GM23338 (cell line): ENCODE data around the gene SLC23A2.

Experiments
- EZH2 ChIP-seq: fragments of 200-600 bp; sonication (generic); IDR thresholded peaks from one replicate; pipeline ENCODE4 v1.8.0; 2017; ENCODE audit warnings: antibody characterized with exemption, mild to moderate bottlenecking, low read depth; ENCODE audit not compliant: unreplicated experiment
- EZH2phosphoT487 ChIP-seq: fragments of 200-600 bp; sonication (generic); IDR thresholded peaks from one replicate; pipeline ENCODE4 v1.8.1; 2018; ENCODE audit warnings: antibody characterized with exemption; ENCODE audit not compliant: unreplicated experiment
- JUNB ChIP-seq: IDR thresholded peaks from one replicate; pipeline ENCODE4 v1.6.1; 2016; ENCODE audit warnings: antibody characterized with exemption; ENCODE audit not compliant: unreplicated experiment
- NANOG ChIP-seq: IDR thresholded peaks from 2 replicates; pipeline ENCODE4 v1.6.1; 2016; ENCODE audit warnings: antibody characterized with exemption, borderline replicate concordance
- POLR2AphosphoS5 ChIP-seq: IDR thresholded peaks from 2 replicates; pipeline ENCODE4 v1.6.1; 2016; ENCODE audit warnings: antibody characterized with exemption, low read depth
- TF ChIP-seq, protein P1 (sequence below): IDR thresholded peaks from one replicate; pipeline ENCODE4 v1.6.1; 2018; ENCODE audit warnings: antibody characterized with exemption; ENCODE audit not compliant: unreplicated experiment
- TF ChIP-seq, protein P2 (sequence below), 2 experiments: fragments of 200-600 bp in 1 of 2; sonication (generic) in 1 of 2; conservative IDR thresholded peaks; 2 replicates each; pipeline versions ENCODE4 v1.5.1 to v1.6.1; 2016 to 2017; ENCODE audit warnings: antibody characterized with exemption in 2 of 2, low read depth in 2 of 2, mild to moderate bottlenecking in 2 of 2, moderate library complexity in 1 of 2

DNA sequence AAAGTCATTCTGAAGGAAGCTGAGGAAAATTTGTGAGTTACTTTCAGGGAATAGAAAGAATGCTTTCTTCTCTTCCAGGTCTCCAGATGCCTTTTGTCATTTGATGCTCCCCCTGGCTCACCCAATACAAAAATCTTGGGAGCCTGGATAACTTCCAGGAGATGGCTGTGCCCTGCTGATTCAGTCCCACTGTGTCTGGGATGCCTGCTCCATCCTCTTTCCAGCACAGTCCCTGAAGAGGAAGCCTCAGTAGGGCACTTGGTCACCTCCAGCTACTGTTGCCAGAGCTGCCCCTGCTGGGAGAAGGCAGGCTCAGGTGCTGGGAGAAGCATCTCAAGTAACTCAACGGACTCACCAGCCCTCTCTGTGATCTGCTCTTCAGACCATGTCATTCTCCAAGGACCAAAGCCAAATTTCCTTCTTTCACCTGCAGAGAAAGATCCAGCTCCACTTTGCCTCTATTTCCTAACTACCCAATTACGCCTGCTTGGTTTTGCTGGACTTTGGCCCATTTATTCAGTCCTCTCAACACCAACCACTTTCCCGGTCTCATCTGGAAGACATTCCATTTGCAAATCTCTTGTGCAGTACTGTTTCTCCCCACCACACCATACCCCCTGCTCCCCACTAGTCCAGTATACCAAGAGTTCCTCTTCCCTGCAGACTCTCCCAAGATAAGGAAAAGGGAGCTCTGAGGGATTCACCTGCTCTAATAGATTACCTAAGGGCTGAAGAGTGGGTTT, 53.3 kb downstream of the SLC23A2 start:
- TF ChIP-seq, protein P1, sequence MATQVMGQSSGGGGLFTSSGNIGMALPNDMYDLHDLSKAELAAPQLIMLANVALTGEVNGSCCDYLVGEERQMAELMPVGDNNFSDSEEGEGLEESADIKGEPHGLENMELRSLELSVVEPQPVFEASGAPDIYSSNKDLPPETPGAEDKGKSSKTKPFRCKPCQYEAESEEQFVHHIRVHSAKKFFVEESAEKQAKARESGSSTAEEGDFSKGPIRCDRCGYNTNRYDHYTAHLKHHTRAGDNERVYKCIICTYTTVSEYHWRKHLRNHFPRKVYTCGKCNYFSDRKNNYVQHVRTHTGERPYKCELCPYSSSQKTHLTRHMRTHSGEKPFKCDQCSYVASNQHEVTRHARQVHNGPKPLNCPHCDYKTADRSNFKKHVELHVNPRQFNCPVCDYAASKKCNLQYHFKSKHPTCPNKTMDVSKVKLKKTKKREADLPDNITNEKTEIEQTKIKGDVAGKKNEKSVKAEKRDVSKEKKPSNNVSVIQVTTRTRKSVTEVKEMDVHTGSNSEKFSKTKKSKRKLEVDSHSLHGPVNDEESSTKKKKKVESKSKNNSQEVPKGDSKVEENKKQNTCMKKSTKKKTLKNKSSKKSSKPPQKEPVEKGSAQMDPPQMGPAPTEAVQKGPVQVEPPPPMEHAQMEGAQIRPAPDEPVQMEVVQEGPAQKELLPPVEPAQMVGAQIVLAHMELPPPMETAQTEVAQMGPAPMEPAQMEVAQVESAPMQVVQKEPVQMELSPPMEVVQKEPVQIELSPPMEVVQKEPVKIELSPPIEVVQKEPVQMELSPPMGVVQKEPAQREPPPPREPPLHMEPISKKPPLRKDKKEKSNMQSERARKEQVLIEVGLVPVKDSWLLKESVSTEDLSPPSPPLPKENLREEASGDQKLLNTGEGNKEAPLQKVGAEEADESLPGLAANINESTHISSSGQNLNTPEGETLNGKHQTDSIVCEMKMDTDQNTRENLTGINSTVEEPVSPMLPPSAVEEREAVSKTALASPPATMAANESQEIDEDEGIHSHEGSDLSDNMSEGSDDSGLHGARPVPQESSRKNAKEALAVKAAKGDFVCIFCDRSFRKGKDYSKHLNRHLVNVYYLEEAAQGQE: no peak
- TF ChIP-seq, protein P2, sequence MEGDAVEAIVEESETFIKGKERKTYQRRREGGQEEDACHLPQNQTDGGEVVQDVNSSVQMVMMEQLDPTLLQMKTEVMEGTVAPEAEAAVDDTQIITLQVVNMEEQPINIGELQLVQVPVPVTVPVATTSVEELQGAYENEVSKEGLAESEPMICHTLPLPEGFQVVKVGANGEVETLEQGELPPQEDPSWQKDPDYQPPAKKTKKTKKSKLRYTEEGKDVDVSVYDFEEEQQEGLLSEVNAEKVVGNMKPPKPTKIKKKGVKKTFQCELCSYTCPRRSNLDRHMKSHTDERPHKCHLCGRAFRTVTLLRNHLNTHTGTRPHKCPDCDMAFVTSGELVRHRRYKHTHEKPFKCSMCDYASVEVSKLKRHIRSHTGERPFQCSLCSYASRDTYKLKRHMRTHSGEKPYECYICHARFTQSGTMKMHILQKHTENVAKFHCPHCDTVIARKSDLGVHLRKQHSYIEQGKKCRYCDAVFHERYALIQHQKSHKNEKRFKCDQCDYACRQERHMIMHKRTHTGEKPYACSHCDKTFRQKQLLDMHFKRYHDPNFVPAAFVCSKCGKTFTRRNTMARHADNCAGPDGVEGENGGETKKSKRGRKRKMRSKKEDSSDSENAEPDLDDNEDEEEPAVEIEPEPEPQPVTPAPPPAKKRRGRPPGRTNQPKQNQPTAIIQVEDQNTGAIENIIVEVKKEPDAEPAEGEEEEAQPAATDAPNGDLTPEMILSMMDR (conservative IDR thresholded peaks at IDR 0.05; ENCODE audit: low read depth in 2 of 2): no peak
- no peak for TF ChIP-seq JUNB
- TF ChIP-seq NANOG: no peak
- TF ChIP-seq EZH2phosphoT487: no peak
- no peak for TF ChIP-seq POLR2AphosphoS5
- no peak for TF ChIP-seq EZH2
